Esophagus muscularis mucosa (tissue), 3 donors: ENCODE results near the gene SCO2.

Source experiments
- CTCF ChIP-seq, 3 experiments: fragments of 200-600 bp in 2 of 3; fragments of 450-650 bp in 1 of 3; sonication (generic) in 2 of 3; IDR thresholded peaks; one replicate each; pipeline ENCODE4 v1.5.1; 2017 to 2019; ENCODE audit warnings: antibody characterized with exemption in 3 of 3, mild to moderate bottlenecking in 2 of 3, moderate library complexity in 1 of 3
- EP300 ChIP-seq: sonication (generic); formaldehyde crosslinking; IDR thresholded peaks from one replicate; pipeline ENCODE4 v1.6.1; 2017; ENCODE audit warnings: antibody characterized with exemption

DNA sequence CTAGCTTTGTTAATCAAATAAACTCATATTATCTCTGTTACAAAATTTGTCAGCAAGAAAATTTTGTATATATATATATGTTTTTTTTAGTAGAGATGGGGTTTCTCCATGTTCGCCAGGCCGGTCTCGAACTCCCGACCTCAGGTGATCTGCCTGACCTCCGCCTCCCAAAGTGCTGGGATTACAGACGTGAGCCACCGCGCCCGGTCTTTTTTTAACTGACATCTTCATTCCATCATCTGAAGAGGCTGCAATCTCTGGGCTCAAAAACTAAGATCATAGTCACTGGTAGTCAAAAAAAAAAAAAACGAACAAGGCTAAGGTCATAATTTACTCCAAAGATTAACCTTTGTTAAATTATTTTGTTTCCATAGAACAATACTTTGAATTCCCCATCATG, 15.0 kb upstream of the SCO2 start:
- TF ChIP-seq CTCF (IDR thresholded peaks at IDR 0.05): no peak
- no peak for TF ChIP-seq EP300
